Thoracic aorta (tissue), 2 donors: Measurements from ENCODE around the gene DACH1. TPM values are rescaled to one million over a fixed set of nuclear protein-coding genes. Genes with fewer than 3 reads are reported as not detected.

Experiments used
- ATAC-seq: fragments of 150-250 bp; one replicate; pipeline ENCODE4 v1.8.0; 2017; ENCODE audit warnings: low read depth; ENCODE audit not compliant: insufficient number of reproducible peaks, low FRiP score
- DNase-seq: peaks from one replicate; pipeline ENCODE4 v3.0.0-alpha.2; 2020; ENCODE audit warnings: low spot score
- H3K27ac ChIP-seq, 2 donors: fragments of 200-600 bp; sonication (generic); 1 replicate in 1 of 2; 2 replicates in 1 of 2; pipeline ENCODE4 v1.5.1; 2016; ENCODE audit warnings: mild to moderate bottlenecking in 2 of 2, moderate library complexity in 2 of 2
- H3K27me3 ChIP-seq: fragments of 200-600 bp; sonication (generic); replicated peaks from 2 replicates; pipeline ENCODE4 v1.6.0; 2016; ENCODE audit warnings: mild to moderate bottlenecking; ENCODE audit not compliant: insufficient read depth
- H3K36me3 ChIP-seq: fragments of 200-600 bp; sonication (generic); one replicate; pipeline ENCODE4 v1.5.1; 2016
- H3K4me1 ChIP-seq, 2 donors: fragments of 200-600 bp; sonication (generic); 1 replicate in 1 of 2; 2 replicates in 1 of 2; pipeline versions ENCODE4 v1.5.1 to v1.6.0; 2016; ENCODE audit warnings: low read depth in 2 of 2, mild to moderate bottlenecking in 1 of 2; ENCODE audit not compliant: control insufficient read depth in 1 of 2
- H3K4me3 ChIP-seq: fragments of 200-600 bp; sonication (generic); 2 replicates; pipeline ENCODE4 v1.5.1; 2016; ENCODE audit warnings: mild to moderate bottlenecking
- H3K9me3 ChIP-seq: fragments of 200-600 bp; sonication (generic); 2 replicates; pipeline ENCODE4 v1.5.1; 2016
- CTCF ChIP-seq: fragments of 200-600 bp; sonication (generic); IDR thresholded peaks from one replicate; pipeline ENCODE4 v1.5.1; 2019; ENCODE audit warnings: antibody characterized with exemption
- total RNA-seq, 2 donors: library from RNA; depleted of rRNA; stranded (reverse); fragments of >200 nt; gene quantifications; one replicate each; pipeline versions ENCODE4 v1.1.0 to v1.2.3, GENCODE V29; 2016

DACH1 gene
- total RNA-seq, 2 donors from 2014 or later: 0.14 to 1.3 TPM

GRCh38 chr13:71729441-71729840 lies 137.6 kb downstream of the DACH1 start:
- ATAC-seq (no peak), DNase-seq (no peak)
- Histone ChIP-seq H3K4me3 (no peak overlapping the region), H3K4me1 (no peaks in the 10 kb centered on the region), H3K36me3 (no peaks in the 10 kb centered on the region), H3K27ac (no peak overlapping the region), H3K27me3 (no peaks in the 10 kb centered on the region), H3K9me3 (no peaks in the 10 kb centered on the region)
- TF ChIP-seq CTCF: no peak

- ATAC-seq: no peak
- Histone ChIP-seq H3K27me3 (no peaks in the 10 kb centered on the region), H3K36me3 (no peaks in the 10 kb centered on the region), H3K4me3 (no peak overlapping the region), H3K9me3 (no peaks in the 10 kb centered on the region), H3K4me1 (no peaks in the 10 kb centered on the region), H3K27ac (no peak overlapping the region)
- TF ChIP-seq CTCF: no peak
- DNase-seq: no peak
These were observed 139.3 kb downstream of the DACH1 start for GRCh38 chr13:71727662-71728061.

- DNase-seq: no peak
- Histone ChIP-seq H3K36me3 (no peaks in the 10 kb centered on the region), H3K4me3 (no peak overlapping the region), H3K4me1 (no peaks in the 10 kb centered on the region), H3K27me3 (no peaks in the 10 kb centered on the region), H3K27ac (no peak overlapping the region), H3K9me3 (no peaks in the 10 kb centered on the region)
- no peak for ATAC-seq
- TF ChIP-seq CTCF: no peak
These were observed 140.0 kb downstream of the DACH1 start for GRCh38 chr13:71727042-71727441.

- Histone ChIP-seq H3K4me3 (no peak overlapping the region), H3K27me3 (no peaks in the 10 kb centered on the region), H3K27ac (no peak overlapping the region), H3K36me3 (no peaks in the 10 kb centered on the region), H3K4me1 (no peaks in the 10 kb centered on the region), H3K9me3 (no peaks in the 10 kb centered on the region)
- DNase-seq (no peak), ATAC-seq (no peak)
- no peak for TF ChIP-seq CTCF
These were observed 144.8 kb downstream of the DACH1 start for GRCh38 chr13:71722206-71722605.

- Histone ChIP-seq H3K27ac (no peak overlapping the region), H3K4me1 (no peaks in the 10 kb centered on the region), H3K27me3 (no peaks in the 10 kb centered on the region), H3K9me3 (no peaks in the 10 kb centered on the region), H3K36me3 (no peaks in the 10 kb centered on the region), H3K4me3 (no peak overlapping the region)
- DNase-seq: no peak
- no peak for TF ChIP-seq CTCF
- ATAC-seq: no peak
These were observed 145.9 kb downstream of the DACH1 start for GRCh38 chr13:71721104-71721503.
